ENCODE data around the gene RASSF7.

DNA sequence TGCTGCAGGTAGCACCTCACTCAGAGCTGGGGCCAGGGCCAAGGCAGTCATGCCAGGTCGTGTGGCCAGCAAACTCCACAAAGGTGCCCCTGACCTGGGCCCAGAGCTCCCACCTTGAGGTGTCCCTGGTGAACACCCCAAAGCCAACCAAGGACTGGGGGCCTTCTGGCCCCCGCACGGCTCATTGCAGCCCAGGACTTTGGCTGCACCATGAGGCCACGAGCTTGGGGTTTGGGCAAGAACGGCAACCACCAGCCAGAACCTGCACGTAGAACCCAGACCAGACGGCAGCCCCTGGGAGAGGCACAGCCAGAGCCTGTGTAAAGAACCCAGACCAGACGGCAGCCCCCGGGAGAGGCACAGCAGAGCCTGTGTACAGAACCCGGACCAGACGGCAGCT is 15.6 kb upstream of the RASSF7 start:
- TF ChIP-seq, protein P1, sequence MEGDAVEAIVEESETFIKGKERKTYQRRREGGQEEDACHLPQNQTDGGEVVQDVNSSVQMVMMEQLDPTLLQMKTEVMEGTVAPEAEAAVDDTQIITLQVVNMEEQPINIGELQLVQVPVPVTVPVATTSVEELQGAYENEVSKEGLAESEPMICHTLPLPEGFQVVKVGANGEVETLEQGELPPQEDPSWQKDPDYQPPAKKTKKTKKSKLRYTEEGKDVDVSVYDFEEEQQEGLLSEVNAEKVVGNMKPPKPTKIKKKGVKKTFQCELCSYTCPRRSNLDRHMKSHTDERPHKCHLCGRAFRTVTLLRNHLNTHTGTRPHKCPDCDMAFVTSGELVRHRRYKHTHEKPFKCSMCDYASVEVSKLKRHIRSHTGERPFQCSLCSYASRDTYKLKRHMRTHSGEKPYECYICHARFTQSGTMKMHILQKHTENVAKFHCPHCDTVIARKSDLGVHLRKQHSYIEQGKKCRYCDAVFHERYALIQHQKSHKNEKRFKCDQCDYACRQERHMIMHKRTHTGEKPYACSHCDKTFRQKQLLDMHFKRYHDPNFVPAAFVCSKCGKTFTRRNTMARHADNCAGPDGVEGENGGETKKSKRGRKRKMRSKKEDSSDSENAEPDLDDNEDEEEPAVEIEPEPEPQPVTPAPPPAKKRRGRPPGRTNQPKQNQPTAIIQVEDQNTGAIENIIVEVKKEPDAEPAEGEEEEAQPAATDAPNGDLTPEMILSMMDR (IDR thresholded peaks at IDR 0.05 in 2 of 3, conservative IDR thresholded peaks at IDR 0.05 in 1 of 3; ENCODE audit: control insufficient read depth in 2 of 3, extremely low read depth in 1 of 3, insufficient read depth in 1 of 3, low read depth in 3 of 3, low read length in 3 of 3): no peak
- TF ChIP-seq EGR1 (IDR thresholded peaks at IDR 0.05; ENCODE audit: borderline replicate concordance in 1 of 2, low read depth in 2 of 2, low read length in 2 of 2): no peak
- no peak for TF ChIP-seq POU2F2 (IDR thresholded peaks at IDR 0.05; ENCODE audit: borderline replicate concordance, low read depth, low read length)
- no peak for TF ChIP-seq POLR2A (IDR thresholded peaks at IDR 0.05; ENCODE audit: low read depth, low read length)
- TF ChIP-seq YY1 (IDR thresholded peaks at IDR 0.05; ENCODE audit: low read depth, low read length): no peak
- TF ChIP-seq, protein P2, sequence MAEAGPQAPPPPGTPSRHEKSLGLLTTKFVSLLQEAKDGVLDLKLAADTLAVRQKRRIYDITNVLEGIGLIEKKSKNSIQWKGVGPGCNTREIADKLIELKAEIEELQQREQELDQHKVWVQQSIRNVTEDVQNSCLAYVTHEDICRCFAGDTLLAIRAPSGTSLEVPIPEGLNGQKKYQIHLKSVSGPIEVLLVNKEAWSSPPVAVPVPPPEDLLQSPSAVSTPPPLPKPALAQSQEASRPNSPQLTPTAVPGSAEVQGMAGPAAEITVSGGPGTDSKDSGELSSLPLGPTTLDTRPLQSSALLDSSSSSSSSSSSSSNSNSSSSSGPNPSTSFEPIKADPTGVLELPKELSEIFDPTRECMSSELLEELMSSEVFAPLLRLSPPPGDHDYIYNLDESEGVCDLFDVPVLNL (IDR thresholded peaks at IDR 0.05; ENCODE audit: low read depth, low read length): no peak
- TF ChIP-seq POLR2AphosphoS5 (IDR thresholded peaks at IDR 0.05; ENCODE audit: low read length): no peak

All from GM12878 (cell line).